Measurements from ENCODE around the gene TBX2. TPM values are rescaled to one million over a fixed set of nuclear protein-coding genes. Genes with fewer than 3 reads are reported as not detected.
A peak's percentile ranks its signal among the peaks of the same experiment; 100 is the strongest.
"Not testable (repeated sequence)": the region's sequence is repeated elsewhere in the genome, so short reads cannot be mapped to it uniquely, and the experiment has no call there.

The TBX2 gene
- total RNA-seq, 1 donor from 2014 or later = 42.4 TPM

DNA sequence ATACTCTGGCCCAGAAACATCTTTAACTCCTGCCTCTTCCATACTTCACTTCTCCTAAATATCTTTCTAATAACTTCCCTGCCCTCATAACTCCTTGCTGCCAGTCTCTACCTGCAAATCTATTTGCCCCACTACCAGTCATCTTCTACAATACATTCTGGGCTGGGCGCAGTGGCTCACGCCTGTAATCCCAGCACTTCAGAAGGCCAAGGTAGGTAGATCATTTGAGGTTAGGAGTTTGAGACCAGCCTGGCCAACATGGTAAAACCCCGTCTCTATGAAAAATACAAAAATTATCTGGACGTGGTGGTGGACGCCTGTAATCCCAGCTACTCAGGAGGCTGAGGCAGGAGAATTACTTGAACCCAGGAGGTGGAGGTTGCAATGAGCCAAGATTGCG lies 41.9 kb downstream of the TBX2 start:
- ATAC-seq; intact Hi-C loops (cut with DNase I); DNase-seq (ENCODE audit: low spot score): not testable (repeated sequence)

DNA sequence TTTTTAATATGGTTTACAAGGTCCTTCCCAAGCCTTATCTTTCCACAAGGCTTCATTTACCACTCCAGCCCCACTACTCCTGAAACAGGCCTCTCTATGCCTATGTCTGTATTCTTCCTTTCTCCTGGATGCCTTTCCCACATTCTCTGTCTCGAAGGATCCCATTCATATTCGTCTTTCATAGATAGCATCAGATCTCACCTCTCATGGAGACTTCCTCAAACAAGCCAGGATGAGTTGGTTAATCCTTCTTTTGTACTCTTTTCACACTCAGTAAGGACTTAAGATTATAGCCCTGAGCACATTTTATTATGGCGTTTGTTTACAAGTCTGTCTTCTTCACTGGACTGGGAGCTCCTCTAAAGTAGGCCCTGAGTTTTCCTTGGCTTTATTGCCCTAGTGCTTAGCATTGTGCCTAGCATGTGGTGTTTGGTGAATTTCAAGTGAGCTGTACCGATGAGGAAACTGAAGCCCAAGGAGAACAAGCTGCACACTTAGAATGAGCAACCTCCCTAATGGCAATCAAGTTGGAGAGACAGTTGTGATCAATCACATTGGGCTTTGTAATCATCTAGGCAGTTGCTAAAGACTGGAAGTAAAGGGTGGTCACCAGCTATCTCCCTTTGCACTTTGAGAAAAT lies 42.6 kb downstream of the TBX2 start:
- no peak for ATAC-seq
- intact Hi-C loops (cut with DNase I) = no loop called here
- DNase-seq (ENCODE audit: low spot score) = no peak

DNA sequence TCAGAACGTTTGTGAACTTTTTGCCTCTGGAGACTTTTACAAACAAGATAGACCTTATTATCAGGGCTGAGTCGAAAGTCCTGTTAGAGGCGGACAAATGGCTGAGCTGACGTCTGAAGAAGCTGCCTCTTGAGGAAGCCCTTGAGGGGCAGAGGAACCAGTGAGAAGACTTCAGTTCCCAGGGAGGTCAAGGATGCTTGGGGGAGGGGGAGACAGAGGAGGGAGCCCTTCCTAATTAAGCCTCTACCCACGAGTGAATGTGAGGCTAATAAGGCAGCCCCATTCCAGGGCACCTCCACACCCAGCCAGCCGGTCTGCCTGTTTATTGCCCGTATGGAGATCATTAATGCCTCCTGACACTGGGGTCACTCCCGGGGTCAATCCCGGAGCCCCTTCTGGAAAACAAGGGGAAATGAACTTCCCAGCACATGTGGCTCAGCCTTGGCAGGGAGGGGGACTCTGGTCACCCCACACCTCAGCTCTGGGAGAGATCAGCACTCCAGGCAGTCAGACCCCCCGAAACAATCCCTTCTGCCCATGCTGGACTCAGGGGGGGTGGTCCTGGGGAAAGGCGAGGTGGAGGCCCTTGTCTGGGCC lies 43.3 kb downstream of the TBX2 start:
- intact Hi-C loops (cut with DNase I) = no loop called here
- ATAC-seq = peak; percentile 63
- DNase-seq (ENCODE audit: low spot score) = no peak

DNA sequence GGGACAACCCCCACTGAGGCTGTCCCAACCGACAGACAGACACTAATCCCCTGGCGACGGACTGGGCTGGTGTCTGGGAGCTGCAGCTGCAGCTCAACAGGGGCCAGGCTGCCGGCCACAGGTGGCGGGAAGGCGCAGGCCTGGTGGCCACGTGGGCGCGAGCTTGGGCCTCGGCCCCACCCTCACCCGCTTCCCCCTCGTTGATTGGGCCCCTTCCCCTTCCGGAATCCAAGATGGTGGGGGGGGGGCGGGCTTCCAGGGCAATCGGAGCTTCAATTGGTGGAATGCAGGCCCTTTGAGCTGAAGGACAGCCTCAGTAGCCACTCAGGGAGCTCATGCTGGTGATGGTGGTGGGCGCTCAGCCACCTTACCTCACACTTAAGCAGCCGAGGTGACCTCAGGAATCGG lies 43.8 kb downstream of the TBX2 start:
- DNase-seq (ENCODE audit: low spot score) (no peak), ATAC-seq (peak; percentile 88)
- intact Hi-C loops (cut with DNase I) = no loop called here

DNA sequence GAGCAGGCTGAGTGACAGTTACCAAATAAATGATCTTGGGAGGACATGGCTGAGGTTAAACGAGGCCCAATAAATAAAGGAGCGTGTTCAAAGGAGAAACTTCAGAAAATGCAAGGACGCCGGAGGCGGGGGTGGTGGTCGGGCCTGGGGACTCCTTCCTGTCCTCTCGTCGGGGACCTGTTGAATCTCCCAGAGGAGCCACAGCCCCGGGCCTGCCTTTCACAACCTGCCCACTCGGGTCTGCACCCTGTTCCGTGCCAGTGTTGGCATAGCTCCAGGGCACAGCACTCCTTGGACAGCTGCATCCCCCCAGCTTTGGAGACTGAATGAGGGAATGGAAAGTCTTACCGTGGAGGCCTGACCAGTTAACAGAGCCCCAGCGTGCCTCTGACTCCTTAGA lies 44.4 kb downstream of the TBX2 start:
- ATAC-seq (peak; percentile 21), DNase-seq (ENCODE audit: low spot score) (no peak)
- intact Hi-C loops (cut with DNase I) = no loop called here

DNA sequence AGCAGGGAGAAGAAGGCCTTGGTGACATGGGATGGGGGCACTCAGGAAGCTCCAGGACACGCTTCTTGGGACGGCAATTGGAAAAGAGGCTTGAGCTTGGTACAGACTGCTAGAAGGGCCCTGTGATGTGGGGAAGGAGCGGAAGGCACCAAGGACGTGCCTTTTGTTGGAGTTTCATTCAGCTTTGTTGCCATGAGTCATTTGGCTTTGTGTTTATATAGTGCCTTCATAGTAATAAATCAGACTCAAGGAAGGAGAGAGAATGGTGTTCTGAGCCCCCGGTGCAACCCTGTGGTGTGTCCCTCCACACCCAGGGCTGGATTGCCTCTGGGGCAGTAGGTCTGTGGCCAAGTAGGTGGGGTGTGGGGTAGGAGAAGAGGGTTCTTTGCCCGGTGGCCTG lies 45.2 kb downstream of the TBX2 start:
- ATAC-seq = no peak
- intact Hi-C loops (cut with DNase I) = no loop called here

DNA sequence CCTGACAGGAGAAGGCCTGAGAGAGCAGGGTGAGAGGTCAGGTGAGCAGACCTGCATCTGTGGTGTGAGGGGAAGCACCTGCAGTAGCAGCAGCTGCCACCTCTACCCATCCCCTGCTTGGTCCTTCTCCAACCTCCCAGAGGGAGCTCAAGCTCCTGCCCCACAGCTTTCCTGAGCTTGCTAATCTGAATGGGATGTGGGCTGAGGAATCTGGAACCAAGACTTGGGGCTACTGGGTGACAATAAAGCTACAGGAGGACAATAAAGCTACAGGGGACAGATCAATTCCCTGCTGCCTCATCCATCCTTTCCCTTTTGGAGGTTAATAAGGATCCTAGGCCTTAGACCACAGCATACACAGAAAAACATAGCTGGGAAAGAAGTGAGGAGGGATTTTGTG lies 47.7 kb downstream of the TBX2 start:
- DNase-seq (ENCODE audit: low spot score) (no peak), ATAC-seq (no peak)
- intact Hi-C loops (cut with DNase I) = no loop called here

More for the DNA sequence above, 45.2 kb downstream of the TBX2 start:
- no peak for DNase-seq (ENCODE audit: low spot score)

DNA sequence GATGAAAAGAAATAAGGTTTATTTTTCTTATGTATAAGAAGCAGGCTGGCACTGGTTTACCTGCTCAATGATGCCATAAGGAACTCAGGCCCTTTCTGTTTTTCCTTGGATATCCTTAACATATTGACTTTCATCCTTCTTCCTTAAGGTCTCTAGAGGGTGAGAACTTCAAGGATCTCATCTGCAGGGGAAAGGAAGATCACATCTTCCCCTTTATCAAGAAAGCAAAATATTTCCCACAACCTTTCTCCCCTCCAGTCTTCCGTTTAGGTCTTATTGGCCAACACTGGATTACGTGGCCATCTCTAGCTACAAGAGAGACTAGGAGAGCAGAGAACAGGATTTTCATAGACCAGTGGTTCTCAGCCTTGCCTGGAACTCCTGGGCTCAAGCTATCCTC lies 48.4 kb downstream of the TBX2 start:
- no peak for ATAC-seq
- intact Hi-C loops (cut with DNase I) = no loop called here
- no peak for DNase-seq (ENCODE audit: low spot score)

DNA sequence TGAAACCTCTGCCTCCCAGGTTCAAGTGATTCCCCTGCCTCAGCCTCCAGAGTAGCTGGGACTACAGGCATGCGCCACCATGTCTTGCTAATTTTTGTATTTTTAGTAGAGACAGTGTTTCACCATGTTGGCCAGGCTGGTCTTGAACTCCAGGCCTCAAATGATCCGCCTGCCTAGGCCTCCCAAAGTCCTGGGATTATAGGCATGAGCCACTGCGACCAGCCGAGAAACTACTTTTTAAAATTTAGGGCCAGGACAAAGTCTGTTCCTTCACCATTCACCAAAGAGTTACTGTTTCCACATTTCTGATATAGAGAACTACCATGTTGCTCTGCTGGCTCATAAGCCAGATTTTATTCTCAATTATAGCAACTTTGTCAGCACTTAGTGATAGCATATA lies 49.5 kb downstream of the TBX2 start:
- ATAC-seq; intact Hi-C loops (cut with DNase I); DNase-seq (ENCODE audit: low spot score): not testable (repeated sequence)

DNA sequence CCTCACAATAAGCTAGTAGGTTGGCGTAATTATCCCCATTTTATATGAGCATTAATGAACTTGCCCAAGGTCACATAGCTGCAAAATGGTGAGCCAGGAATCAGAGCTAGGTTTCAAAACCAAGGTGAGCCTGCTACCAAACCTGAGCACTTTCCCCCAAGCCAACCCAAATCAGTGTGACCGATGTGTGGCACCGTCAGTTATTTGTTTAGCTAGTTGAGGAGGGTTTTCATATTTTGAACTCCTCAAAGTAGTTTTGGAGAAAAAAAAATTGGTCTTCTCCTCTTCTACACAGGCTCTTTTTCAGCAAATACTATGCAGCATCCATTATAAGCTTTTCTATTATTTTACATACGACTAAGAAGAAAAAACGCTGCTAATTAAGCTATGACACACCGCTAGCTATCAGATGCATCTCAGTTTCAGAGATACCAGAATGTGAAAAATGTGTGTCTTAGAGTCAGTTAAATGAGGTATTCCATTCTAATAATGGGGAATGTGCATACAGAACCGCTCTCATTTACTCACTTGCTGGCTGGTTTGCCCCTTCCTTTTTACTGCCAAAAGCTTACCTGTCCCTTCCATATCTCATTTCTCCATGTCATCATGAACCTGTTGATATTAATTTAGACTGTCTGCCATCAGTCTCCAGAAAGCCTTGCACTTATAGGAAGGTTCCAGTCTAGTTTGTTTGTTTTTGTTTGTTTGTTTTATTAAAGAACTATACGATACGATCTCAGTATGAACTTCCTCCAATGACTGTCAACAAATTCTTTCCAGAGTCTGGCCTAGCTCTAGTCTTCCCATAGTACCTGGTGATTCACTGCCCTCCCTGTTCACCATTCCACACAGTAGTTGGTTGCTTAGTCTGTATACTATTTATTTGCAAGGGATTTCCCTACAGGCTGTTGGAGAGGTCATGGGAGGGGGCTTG lies 50.3 kb downstream of the TBX2 start:
- intact Hi-C loops (cut with DNase I) = no loop called here
- ATAC-seq = no peak
- no peak for DNase-seq (ENCODE audit: low spot score)

DNA sequence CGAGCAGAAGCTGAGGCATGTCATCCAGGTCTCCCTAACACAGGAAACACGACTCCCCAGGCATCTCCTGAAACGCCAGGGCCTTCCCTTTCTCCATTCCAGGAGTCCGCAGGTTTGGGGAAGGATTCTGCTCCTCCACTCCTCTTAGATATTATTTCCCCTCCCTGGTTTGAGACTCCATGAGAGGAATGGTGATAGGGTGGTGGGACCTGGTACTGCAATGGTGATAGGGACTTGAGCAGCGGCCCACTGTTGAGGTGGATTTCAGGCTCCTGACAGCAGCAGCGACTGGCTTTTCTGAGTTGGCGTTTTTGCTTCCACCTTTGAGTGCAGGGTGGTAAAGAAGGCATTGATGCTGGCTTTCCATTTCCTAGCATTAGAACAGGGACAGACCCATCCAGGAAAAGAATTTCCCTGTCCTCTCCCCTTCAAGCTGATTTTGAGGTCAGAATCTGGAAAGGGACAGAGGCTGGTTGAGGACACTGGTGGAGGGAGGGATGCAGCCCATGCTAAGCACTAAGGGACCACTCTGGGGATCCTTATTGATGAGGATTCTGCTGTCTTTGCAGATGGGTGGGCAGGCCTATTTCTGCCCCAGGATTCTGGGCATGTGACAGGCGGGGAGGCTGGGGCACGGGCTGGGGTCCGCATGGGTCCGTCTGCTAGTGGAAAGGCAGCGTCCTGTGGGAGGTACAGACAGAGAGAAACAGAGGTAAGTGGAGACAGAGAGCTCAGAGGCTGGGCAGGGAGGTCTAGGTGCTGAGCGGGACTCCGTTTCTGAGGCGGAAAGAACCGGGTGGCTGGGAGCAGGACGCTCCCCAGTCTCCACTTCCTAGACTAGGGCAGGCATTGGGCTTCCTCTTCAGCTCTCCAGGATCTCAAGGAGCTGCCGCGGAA lies 51.2 kb downstream of the TBX2 start:
- intact Hi-C loops (cut with DNase I) = no loop called here
- no peak for ATAC-seq
- DNase-seq (ENCODE audit: low spot score) = no peak

DNA sequence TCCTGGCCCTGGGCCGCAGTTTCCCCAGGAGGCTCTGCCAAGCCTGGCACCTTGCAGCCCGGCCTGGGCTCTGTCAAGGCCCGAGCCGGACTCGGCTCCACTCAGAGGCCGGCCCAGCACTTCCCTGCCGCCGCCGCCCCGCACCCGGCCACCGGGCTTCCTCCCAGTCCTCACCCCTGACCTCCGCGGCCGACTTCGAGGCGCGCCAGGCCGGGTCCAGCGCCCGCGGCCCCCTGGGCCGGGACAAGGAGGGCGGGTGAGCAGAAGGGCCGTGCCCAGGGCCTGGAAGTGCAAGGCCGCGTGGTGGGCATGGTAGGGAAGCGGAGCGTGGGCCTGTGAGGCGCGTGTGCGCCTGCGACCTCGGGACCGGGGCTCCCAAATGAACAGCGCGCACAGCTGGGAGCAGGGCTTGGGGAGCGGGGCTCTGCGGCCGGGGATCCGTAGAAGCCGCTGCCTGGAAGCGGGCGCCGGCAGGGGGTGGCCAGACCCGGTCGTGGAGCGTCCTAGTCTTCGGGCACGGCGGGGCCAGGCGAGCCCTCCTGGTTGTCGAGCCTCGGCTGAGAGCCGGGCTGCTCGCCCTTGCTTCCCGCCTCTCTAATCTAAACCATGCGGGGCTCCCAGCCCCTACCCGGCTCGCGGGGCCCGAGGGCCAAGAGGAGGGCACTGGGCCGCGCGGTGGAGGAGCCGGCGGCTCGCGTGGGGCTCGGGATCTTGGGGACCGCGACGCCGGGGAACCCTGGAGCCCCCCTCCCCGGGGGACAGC lies 52.1 kb downstream of the TBX2 start:
- DNase-seq (ENCODE audit: low spot score) (no peak), ATAC-seq (peak; percentile 15)
- intact Hi-C loops (cut with DNase I) = no loop called here

DNA sequence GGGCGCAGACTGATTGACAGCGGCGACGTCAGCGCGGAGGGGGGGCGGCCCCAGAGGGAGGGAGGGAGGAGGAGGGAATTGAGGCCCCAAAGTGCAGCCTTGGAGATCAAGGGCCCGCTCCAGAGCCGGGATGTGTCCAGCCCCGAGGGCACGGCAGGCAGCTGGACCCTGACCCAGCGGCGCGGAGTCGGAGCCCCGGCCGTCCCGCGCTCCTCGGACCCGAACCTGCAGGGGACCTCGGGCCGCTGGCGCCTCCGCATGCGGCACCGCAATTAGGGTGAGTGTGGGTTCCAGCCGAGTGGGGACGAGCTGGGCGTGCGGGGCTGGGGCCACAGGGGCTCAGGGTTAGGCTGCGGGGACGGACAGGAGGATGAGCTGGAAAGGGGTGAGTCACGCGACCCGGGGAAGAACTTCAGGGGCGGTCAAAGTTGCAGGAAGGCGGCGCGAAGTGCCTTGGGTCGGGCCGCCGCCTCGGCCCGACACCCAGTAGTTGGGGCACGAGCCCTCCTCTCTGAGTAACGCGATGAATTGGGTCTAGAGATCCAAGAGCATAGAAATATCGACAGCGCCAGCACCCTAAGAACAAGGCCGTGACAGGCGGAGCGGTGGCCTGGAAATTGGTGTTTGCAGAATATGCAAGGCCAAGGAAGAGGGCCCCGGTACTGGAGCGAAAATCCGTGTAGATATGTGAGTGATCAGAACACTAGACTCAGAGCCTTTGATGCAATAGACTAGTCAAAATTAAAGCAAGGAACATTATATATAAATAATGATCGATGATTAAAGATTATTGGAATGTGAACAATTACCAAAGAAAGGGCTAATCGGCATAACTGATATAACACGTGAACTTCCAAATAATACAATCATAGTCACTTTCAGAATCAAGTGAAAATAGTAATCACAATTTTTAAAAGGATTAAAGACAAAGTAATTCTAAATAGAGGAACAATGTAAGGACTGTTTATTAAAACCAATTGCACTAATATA lies 53.0 kb downstream of the TBX2 start, which contains the start of gene TBX4:
Gene TBX4 (plus strand): TSS at position 122 of the 990 bp plus-strand sequence. CDS start 4,069 bp downstream, outside the sequence.
- no peak for ATAC-seq
- DNase-seq (ENCODE audit: low spot score) = no peak
- intact Hi-C loops (cut with DNase I) = no loop called here

DNA sequence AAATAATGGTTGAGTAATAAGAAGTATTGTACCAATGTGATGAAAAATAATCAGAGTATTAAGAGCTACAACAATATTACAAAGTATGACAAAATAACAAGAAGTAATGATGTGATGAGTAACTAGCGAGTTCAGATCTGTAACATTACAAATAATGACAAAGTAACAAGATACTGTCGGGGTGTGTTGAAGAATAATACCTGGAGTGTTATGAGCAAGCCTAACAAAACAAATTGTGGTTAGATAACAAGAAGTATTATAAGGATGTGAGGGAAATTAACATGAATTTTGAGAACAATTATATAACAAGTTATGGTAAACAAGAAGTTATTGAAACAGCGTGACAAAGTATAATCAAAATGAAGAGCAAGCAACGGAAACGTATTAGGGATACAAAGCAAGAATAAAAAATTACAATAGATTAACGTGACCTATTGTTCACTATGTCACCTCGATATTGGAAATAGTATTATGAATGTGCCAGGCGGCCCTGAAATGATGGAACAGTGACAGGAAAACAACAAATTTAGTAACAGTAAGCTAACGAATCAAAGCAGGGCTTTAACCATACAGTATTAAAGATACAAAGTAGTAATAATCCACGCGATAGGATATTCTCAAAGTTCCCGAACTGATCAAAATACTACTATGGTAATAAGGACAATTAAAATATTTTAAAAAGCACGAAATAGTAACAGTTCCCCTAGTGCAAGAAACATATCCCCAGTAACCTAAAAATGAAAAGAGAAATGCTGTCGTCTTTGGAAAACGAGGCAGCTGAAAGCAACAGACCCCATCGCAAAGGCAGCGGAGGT lies 54.1 kb downstream of the TBX2 start:
- intact Hi-C loops (cut with DNase I) = no loop called here
- ATAC-seq (no peak), DNase-seq (ENCODE audit: low spot score) (no peak)

DNA sequence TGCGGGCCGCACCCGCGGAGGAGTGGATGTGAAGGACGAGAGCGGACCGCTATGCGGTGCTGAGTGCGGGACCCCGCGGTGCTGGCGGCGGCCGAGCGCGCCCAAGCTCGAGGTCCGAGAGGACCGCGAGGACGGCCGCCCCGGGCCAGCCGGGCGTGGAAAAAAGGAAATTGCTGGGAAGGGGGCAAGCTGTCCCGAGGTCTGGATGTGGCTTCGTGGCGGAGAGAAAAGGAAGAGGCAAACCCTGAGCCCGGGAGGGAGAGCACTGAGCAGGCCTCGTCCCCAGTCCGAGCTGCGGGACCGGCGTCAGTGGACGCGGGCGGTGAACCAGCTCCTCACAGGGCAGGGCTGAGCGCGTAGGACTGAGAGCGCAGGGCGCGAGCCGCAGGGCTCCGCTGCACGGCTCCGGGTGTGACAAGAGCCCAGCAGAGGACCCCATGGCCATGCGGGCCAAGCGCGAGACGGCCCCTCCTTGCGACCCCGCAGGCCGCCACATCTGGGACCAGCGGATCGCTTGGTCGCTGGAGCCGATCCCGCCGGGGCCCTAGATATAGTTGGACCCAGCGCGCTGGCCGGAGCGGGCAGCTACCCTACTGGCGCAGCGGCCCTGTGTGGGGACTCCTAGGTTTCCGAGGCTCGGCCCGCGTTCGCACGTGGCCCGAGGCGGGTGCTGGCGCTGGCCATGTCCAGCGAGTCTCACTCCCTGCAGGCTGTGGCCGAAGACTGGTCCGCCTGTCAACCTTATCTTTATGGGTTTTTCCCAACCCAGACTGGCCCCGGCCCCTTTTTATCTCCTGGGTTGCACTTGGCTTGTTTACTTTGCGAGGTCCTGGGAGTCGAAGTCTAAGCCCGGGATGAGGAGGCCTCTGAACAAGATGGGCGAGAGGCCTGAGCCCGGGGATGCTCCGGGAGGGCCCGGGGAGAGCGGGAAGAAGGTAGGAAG lies 55.0 kb downstream of the TBX2 start:
- intact Hi-C loops (cut with DNase I) = no loop called here
- DNase-seq (ENCODE audit: low spot score) = no peak
- ATAC-seq = no peak

Measured in sciatic nerve (tissue), 2 donors.